Esophagus (tissue), 2 donors: ENCODE data around the gene TFEB. TPM values are rescaled to one million over a fixed set of nuclear protein-coding genes. Genes with fewer than 3 reads are reported as not detected.

Experiments
- H3K27ac ChIP-seq, 2 donors: one replicate each; pipeline ENCODE4 v1.5.1; 2013; ENCODE audit warnings: low read depth in 2 of 2, mild to moderate bottlenecking in 2 of 2, inconsistent platforms in 1 of 2, low read length in 1 of 2, moderate library complexity in 1 of 2
- H3K27me3 ChIP-seq, 2 donors: one replicate each; pipeline ENCODE4 v1.6.1; 2013; ENCODE audit warnings: low read length in 2 of 2, control low read depth in 1 of 2, mild to moderate bottlenecking in 1 of 2; ENCODE audit not compliant: insufficient read depth in 2 of 2, control insufficient read depth in 1 of 2
- H3K36me3 ChIP-seq, 2 donors: one replicate each; pipeline ENCODE4 v1.6.1; 2013; ENCODE audit warnings: low read length in 1 of 2; ENCODE audit not compliant: control insufficient read depth in 2 of 2, insufficient read depth in 2 of 2
- H3K4me1 ChIP-seq, 2 donors: one replicate each; pipeline ENCODE4 v1.6.1; 2013; ENCODE audit warnings: low read length in 1 of 2; ENCODE audit not compliant: control insufficient read depth in 2 of 2, insufficient read depth in 2 of 2
- H3K4me3 ChIP-seq, 2 donors: one replicate each; pipeline ENCODE4 v1.5.1; 2013; ENCODE audit warnings: low read length in 2 of 2, mild to moderate bottlenecking in 2 of 2, low read depth in 1 of 2, moderate library complexity in 1 of 2
- H3K9me3 ChIP-seq, 2 donors: one replicate each; pipeline ENCODE4 v1.6.1; 2013; ENCODE audit warnings: mild to moderate bottlenecking in 2 of 2, low read depth in 1 of 2, low read length in 1 of 2, moderate library complexity in 1 of 2; ENCODE audit not compliant: control insufficient read depth in 2 of 2, insufficient read depth in 1 of 2
- WGBS, 2 donors: extraction: QIAGEN DNeasy Blood & Tissue Kit; methylation state at CpG; one replicate each; pipeline ENCODE4 v1.1.7; 2013; 5-methylcytosine and 5-hydroxymethylcytosine counted together
- polyA plus RNA-seq, 2 donors: library from polyadenylated mRNA; stranded (reverse); fragments of 200-250 nt; gene quantifications; one replicate each; pipeline ENCODE4 v1.2.3, GENCODE V29; 2013
- donor health status: healthy with polysubstance abuse.
- donor health status: Bipolar disorder and iron deficiency.

The TFEB gene
- polyA plus RNA-seq, 2 donors: 8.9 to 15.0 TPM

DNA sequence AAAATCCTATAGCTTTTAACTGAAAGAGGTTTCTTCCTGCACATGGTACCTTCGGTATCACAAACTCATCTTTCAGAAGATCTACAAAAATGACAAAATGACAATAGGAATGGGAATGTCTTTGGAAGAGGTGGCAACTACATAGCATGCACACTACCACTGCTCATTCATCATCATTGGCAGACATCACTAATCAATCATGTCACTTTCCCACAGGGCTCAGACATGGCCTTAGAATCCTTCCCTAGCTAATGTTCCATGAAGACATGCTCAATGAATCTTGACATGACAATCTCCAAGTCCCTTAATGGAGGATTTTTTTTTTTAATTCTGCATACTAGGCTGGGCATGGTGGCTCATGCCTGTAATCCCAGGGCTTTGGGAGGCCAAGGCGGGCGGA, 15.0 kb upstream of the TFEB start:
- H3K4me1 ChIP-seq: no peaks in the 10 kb centered on the region
- H3K36me3 ChIP-seq: no peaks in the 10 kb centered on the region
- 95 to 97% methylated on average over 3 of the region's 3 CpGs for WGBS, 2 donors
- no peaks in the 10 kb centered on the region for H3K9me3 ChIP-seq
- H3K4me3 ChIP-seq: no peak overlapping the region
- no peak overlapping the region for H3K27ac ChIP-seq
- H3K27me3 ChIP-seq: no peaks in the 10 kb centered on the region

DNA sequence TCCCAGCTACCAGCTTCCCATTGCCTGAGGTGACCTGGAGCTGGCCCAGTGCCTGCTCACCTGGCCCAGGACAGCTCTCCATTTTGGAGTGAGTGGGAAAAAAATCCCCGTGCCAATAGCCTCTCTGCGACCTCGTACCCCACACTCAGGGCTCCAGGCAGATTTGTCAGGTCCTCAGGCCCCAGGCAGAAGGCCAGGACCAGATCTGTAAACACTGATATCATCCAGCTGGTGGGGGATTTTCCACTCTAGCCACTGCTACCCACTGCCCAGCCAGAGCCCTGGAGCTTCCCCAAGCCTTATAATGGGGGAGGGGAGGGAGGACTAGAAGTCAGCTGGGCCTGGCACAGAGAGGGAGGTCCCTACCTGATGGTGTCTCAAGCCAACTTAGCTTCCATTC, 13.1 kb upstream of the TFEB start:
- Histone ChIP-seq H3K36me3 (no peaks in the 10 kb centered on the region), H3K9me3 (no peaks in the 10 kb centered on the region), H3K4me1 (no peaks in the 10 kb centered on the region), H3K4me3 (no peak overlapping the region), H3K27ac (no peak overlapping the region), H3K27me3 (no peaks in the 10 kb centered on the region)
- 49 to 68% methylated on average over 3 of the region's 3 CpGs for WGBS, 2 donors

DNA sequence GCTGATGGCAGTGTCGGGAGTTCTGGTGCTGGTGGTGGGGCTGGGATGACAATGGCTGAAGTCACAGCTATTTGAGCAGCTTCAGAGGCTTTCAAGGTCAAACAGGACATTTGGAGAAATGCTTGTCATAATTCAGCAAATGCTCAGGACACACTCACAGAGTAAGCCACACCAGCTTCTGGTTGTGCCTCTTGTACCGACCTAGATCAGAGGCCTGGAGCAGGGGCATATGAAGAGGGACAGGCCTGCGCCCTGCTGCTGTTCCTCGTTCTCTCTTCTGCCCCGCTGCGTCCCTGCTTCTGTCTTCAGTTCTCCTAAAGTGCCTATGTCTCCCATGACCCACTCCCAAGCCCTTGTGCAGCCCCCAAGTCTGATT, 12.7 kb upstream of the TFEB start:
- no peaks in the 10 kb centered on the region for H3K9me3 ChIP-seq
- H3K4me3 ChIP-seq: no peak overlapping the region
- H3K4me1 ChIP-seq: no peaks in the 10 kb centered on the region
- H3K36me3 ChIP-seq: no peaks in the 10 kb centered on the region
- H3K27ac ChIP-seq: no peak overlapping the region
- 91 to 96% methylated on average over 6 of the region's 6 CpGs for WGBS, 2 donors
- no peaks in the 10 kb centered on the region for H3K27me3 ChIP-seq

DNA sequence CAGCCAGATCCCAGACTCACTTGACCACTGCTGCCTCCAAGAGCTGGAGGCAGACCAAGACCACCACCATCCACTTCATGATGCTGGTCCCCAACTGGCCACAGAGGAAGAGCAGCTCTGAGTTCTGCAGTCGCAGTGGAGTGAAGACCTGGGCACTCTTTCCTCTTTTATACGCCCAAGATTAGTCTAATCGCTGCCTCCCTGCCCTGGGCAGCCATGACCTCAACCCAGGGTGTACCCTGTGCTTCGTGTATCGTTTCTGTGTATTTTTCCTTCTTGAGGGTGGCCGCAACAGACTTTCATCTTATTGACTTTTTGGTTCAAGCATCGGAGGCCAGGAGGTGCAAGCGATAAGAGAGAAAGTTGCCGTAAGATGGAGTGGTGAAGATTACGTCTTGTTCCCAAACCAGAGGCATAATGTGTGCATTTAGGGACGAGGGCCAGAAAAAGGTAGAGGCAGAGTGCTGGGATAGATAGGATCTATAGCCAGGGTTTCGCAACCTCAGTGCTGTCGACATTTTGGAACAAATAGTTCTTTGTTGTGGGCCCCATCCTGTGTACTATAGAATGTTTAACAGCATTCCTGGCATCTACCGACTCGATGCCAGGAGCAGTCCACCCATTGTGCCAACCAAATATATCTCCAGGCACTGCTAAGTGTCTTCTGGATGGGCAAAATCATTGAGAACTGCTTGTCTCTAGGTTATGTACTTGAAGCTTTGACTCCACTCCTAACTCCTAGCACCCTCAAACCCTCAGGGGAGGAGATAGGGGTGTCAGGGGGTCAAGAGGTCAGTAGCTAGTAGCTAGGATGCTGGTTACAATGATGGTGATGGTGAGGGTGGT, 12.1 kb upstream of the TFEB start, which contains the start of gene PGC:
TSS of gene PGC (minus strand) at position 142 of the 846 bp plus-strand sequence. CDS start at position 79, 63 bp downstream.
- no peak within 1 kb of the TSS for H3K27ac ChIP-seq
- no peaks in the 10 kb centered on the region for H3K36me3 ChIP-seq
- H3K9me3 ChIP-seq: no peaks in the 10 kb centered on the region
- H3K27me3 ChIP-seq: no peaks in the 10 kb centered on the region
- 77 to 83% methylated on average over 15 of the region's 15 CpGs for WGBS, 2 donors
- H3K4me1 ChIP-seq: no peaks in the 10 kb centered on the region
- no peak within 1 kb of the TSS for H3K4me3 ChIP-seq

DNA sequence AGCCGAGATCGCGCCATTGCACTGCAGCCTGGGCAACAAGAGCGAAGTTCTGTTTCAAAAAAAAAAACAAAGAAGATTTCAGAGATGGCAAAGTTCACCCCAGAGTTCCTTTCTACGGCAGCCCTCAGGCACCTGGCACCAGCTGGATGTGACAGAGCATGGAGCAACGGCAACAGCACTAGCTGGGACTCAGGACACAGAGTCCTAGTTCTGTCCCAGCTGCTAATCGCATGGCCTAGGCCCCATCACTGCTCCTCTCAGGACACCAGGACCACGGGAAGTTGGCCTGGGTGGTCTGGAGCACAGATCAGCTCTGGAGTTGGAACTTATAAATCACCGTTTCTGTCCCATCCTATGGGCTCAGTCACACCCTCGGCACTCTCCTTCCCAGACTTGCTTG, 10.7 kb upstream of the TFEB start:
- WGBS, 2 donors: 80 to 89% methylated on average over 10 of the region's 10 CpGs
- H3K27ac ChIP-seq: no peak overlapping the region

DNA sequence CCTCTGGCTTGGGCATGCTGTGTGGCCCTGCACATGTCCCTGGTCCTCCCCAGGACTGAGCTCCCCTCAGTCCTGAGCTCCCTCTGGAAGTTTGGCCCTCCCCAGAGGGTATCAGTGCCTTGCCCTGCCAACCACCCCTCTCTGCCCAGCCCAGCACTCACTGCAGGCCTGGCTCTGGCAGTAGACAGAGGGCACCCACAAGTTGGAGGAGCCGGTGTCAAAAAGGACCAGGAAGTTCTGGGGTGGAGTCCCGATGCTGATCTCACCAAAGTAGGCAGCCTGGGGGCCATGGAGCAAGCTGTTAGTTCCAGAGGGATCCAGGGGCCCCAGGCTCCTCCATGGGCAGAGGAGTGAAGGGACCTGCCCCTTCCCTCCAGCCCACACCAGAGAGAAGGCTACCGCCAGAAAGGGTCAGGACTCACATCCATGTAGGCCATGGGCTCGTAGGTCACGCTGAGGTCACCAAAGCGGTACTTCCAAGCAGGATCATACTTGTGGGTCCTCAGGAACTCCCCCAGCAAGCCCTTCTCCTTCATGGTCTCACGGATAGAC, 8.9 kb upstream of the TFEB start:
- Histone ChIP-seq H3K4me3 (no peak overlapping the region), H3K27ac (no peak overlapping the region), H3K9me3 (no peaks in the 10 kb centered on the region), H3K4me1 (no peaks in the 10 kb centered on the region), H3K27me3 (no peaks in the 10 kb centered on the region), H3K36me3 (no peaks in the 10 kb centered on the region)
- WGBS, 2 donors: 88 to 89% methylated on average over 7 of the region's 7 CpGs

More for the DNA sequence above, 10.7 kb upstream of the TFEB start:
- H3K9me3 ChIP-seq: no peaks in the 10 kb centered on the region
- H3K4me1 ChIP-seq: no peaks in the 10 kb centered on the region
- H3K4me3 ChIP-seq: no peak overlapping the region
- no peaks in the 10 kb centered on the region for H3K27me3 ChIP-seq
- no peaks in the 10 kb centered on the region for H3K36me3 ChIP-seq

DNA sequence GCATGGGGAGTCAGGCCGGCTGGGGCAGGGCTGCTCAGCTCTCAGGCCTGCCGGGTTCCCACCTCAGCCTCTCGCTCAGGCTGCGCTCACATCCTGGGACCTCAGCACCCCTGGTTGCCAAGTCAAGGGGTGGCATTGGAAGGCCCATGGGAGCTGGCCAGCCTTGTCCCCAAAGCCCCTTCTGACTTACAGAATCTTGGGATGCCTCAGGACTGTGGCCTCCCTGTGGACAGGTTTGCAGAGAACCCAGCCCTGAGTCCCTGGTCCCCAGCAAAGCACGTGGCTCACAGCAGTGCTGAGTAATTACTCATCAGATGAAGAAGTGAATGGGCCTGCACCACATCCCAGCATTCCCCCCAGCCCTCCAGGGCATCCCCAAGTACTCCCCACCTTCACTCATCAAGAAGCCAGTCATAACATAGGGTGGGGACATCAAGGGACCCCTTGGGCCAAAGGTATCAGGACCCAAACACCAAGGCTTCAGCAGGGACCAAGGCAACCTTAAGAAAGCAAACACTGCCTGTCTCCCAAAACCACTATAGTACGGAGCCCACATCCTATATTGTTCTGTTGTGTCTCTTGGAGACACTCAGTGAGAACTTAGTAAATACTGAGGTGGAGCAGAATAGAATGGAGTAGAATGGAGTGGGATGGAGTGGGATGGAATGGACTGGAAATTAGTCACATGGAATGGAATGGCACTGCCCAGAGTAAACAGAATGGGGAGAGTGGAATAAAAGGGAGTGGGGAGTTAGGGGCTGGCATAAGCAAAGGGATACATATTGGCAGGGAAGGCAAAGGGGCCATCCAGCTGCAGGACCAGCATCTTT, 8.2 kb upstream of the TFEB start:
- Histone ChIP-seq H3K9me3 (no peaks in the 10 kb centered on the region), H3K4me3 (no peak overlapping the region), H3K27ac (no peak overlapping the region), H3K4me1 (no peaks in the 10 kb centered on the region), H3K36me3 (no peaks in the 10 kb centered on the region), H3K27me3 (no peaks in the 10 kb centered on the region)
- WGBS, 2 donors: 89 to 93% methylated on average over 6 of the region's 6 CpGs

DNA sequence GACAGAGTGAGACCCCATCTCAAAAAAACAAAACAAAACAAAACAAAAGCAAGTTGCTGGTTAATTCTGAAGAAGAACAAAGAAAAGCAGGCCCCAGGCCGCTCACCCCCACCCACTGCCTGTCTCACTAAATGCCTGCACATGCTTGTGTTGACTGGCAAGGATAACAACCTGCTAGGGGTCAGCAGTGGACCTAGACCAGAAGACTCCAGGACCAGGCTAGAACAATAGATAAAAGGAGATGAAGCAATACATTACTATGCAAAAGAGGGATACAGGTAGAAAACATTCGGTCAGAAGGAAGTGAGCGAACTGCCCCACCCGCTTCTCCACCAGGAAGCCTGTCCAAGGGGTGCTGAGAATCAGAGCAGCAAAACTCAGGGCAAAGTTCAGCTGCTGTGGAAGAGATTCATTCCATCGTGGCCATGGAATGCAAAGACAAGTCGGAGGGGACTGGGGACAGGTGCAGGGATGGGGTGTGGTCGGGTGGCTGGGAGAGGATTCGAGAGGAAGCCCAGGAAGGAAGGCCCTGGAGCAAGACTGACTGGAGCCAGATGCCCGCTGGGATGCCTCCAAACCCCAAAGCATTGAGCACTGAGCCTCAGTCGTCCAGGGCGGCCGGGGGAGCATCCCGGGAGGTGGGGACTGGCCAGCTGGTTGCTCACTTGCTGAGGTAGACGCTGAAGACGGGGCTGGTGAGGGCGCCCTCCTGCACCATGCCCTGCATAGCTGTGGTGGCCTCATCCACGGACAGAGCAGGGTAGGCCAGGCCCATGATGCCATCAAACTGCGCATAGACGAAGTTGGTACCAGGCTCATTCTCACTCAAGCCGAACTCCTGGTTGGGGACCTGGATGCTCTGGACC, 6.5 kb upstream of the TFEB start:
- Histone ChIP-seq H3K27me3 (no peaks in the 10 kb centered on the region), H3K9me3 (no peaks in the 10 kb centered on the region), H3K4me1 (no peaks in the 10 kb centered on the region), H3K4me3 (no peak overlapping the region), H3K27ac (no peak overlapping the region), H3K36me3 (no peaks in the 10 kb centered on the region)
- 81 to 87% methylated on average over 20 of the region's 20 CpGs for WGBS, 2 donors
